ENCODE results near the gene ARHGAP6. TPM values are rescaled to one million over a fixed set of nuclear protein-coding genes. Genes with fewer than 3 reads are reported as not detected.
A peak's percentile ranks its signal among the peaks of the same experiment; 100 is the strongest.

Gene ARHGAP6
- total and polyA plus RNA-seq, 9 of the 15 experiments (the other 6 are each of a cell fraction or from before 2014, with no cell fraction given) = 12.5 to 63.6 (median 41.8) TPM

DNA sequence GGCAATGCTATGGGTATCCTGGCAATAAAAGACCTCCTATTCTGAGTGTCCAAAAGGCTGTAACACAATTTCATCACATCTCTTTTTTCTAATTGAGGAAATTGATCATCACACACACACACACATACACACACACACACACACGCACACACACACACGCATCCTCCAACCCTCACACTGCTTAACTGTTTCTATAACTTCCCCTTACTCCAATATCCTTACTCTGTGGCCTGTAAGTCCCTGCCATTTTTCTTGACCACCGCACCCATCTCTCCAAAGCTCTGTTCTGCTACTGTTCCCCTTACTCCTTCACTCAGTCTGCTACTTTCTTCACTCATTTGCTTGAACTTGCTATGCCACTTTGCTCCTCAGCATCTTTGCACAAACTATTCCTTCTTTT is 256.9 kb downstream of the ARHGAP6 start:
- POLR2A ChIA-PET = no interaction called here
- no peak for FAIRE-seq
- peak overlapping the region; percentile 87 for H3K27ac ChIP-seq (ENCODE audit: extremely low read depth, low read depth, low read length)
- TF ChIP-seq, protein P1, sequence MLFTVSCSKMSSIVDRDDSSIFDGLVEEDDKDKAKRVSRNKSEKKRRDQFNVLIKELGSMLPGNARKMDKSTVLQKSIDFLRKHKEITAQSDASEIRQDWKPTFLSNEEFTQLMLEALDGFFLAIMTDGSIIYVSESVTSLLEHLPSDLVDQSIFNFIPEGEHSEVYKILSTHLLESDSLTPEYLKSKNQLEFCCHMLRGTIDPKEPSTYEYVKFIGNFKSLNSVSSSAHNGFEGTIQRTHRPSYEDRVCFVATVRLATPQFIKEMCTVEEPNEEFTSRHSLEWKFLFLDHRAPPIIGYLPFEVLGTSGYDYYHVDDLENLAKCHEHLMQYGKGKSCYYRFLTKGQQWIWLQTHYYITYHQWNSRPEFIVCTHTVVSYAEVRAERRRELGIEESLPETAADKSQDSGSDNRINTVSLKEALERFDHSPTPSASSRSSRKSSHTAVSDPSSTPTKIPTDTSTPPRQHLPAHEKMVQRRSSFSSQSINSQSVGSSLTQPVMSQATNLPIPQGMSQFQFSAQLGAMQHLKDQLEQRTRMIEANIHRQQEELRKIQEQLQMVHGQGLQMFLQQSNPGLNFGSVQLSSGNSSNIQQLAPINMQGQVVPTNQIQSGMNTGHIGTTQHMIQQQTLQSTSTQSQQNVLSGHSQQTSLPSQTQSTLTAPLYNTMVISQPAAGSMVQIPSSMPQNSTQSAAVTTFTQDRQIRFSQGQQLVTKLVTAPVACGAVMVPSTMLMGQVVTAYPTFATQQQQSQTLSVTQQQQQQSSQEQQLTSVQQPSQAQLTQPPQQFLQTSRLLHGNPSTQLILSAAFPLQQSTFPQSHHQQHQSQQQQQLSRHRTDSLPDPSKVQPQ (CRISPR knock-in tag; IDR thresholded peaks at IDR 0.05; ENCODE audit: borderline replicate concordance) = no peak
- no peak for TF ChIP-seq ZNF282 (CRISPR knock-in tag; IDR thresholded peaks at IDR 0.05)
- TF ChIP-seq, protein P2, sequence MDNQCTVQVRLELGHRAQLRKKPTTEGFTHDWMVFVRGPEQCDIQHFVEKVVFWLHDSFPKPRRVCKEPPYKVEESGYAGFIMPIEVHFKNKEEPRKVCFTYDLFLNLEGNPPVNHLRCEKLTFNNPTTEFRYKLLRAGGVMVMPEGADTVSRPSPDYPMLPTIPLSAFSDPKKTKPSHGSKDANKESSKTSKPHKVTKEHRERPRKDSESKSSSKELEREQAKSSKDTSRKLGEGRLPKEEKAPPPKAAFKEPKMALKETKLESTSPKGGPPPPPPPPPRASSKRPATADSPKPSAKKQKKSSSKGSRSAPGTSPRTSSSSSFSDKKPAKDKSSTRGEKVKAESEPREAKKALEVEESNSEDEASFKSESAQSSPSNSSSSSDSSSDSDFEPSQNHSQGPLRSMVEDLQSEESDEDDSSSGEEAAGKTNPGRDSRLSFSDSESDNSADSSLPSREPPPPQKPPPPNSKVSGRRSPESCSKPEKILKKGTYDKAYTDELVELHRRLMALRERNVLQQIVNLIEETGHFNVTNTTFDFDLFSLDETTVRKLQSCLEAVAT (IDR thresholded peaks at IDR 0.05) = peak; percentile 48 to 60; a peak in 2 of 4 replicates
- TF ChIP-seq FOXA3 (CRISPR knock-in tag; conservative IDR thresholded peaks at IDR 0.05 in 1 of 2, IDR thresholded peaks at IDR 0.05 in 1 of 2) = no peak
- no peak for TF ChIP-seq TEAD2 (tag; IDR thresholded peaks at IDR 0.05)
- no peak for TF ChIP-seq BCL6 (CRISPR knock-in tag; IDR thresholded peaks at IDR 0.05)
- peak; percentile 47; the same call in 1 of the 2 replicates for TF ChIP-seq ZNF197 (CRISPR knock-in tag; IDR thresholded peaks at IDR 0.05; ENCODE audit: low read depth)
- TF ChIP-seq SMARCE1 (IDR thresholded peaks at IDR 0.05) = 0 out of 2 replicates have a peak, but pooled peaks have one; percentile 11
- no peak for TF ChIP-seq MCM5 (IDR thresholded peaks at IDR 0.05; ENCODE audit: low read depth)
- peak; percentile 76; the same call in 1 of the 2 replicates for TF ChIP-seq HLTF (IDR thresholded peaks at IDR 0.05)
- peak; percentile 36 for TF ChIP-seq BRD9 (IDR thresholded peaks at IDR 0.05; ENCODE audit: low read depth, partially characterized antibody)
- no peak for TF ChIP-seq KAT7 (CRISPR knock-in tag; IDR thresholded peaks at IDR 0.05; ENCODE audit: borderline replicate concordance)
- no peak for TF ChIP-seq SREBF1 (IDR thresholded peaks at IDR 0.05; ENCODE audit: borderline replicate concordance, low read depth, low read length)
- TF ChIP-seq SMARCA5 (IDR thresholded peaks at IDR 0.05) = no peak
- no peak for TF ChIP-seq MCM2 (IDR thresholded peaks at IDR 0.05; ENCODE audit: low read depth)
- no peak for TF ChIP-seq CBX5 (IDR thresholded peaks at IDR 0.05; ENCODE audit: borderline replicate concordance, low read depth)
- no peak for TF ChIP-seq ARNT (IDR thresholded peaks at IDR 0.05)
- no peak for TF ChIP-seq ZNF133 (CRISPR knock-in tag; IDR thresholded peaks at IDR 0.05)
- no peak for TF ChIP-seq ETV1 (tag; conservative IDR thresholded peaks at IDR 0.05; ENCODE audit: low read depth)
- TF ChIP-seq ZNF274 (IDR thresholded peaks at IDR 0.05; ENCODE audit: borderline replicate concordance, low read depth, low read length) = no peak
- TF ChIP-seq, protein P3, sequence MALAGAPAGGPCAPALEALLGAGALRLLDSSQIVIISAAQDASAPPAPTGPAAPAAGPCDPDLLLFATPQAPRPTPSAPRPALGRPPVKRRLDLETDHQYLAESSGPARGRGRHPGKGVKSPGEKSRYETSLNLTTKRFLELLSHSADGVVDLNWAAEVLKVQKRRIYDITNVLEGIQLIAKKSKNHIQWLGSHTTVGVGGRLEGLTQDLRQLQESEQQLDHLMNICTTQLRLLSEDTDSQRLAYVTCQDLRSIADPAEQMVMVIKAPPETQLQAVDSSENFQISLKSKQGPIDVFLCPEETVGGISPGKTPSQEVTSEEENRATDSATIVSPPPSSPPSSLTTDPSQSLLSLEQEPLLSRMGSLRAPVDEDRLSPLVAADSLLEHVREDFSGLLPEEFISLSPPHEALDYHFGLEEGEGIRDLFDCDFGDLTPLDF (CRISPR knock-in tag; IDR thresholded peaks at IDR 0.05) = no peak

More for the DNA sequence above, 256.9 kb downstream of the ARHGAP6 start:
- in situ Hi-C loops (cut with MboI) = no loop called here
- CTCF ChIA-PET (ENCODE audit: low intra/inter-chr PET ratio) = no interaction called here
- H3K4me2 ChIP-seq (ENCODE audit: insufficient read depth, low read length) = peak overlapping the region; percentile 67
- H3K79me2 ChIP-seq (ENCODE audit: control insufficient read depth, insufficient read depth, low read length) = peaks cover 99% of the 10 kb centered on the region
- WGBS (ENCODE audit: insufficient coverage, low coverage, missing lambda C conversion rate) = 56% methylated on average over 2 of the region's 3 CpGs
- H3K36me3 ChIP-seq (ENCODE audit: control insufficient read depth, insufficient read depth, low read length) = peaks cover 13% of the 10 kb centered on the region
- H3K9ac ChIP-seq (ENCODE audit: insufficient read depth in 1 of 2, low read depth in 2 of 2, low read length in 2 of 2) = peak overlapping the region; percentile 5 to 59; a peak in 3 of 4 replicates
- BruUV-seq (replicated peaks) = no TSS peak
- H3K9me3 ChIP-seq (replicated peaks; ENCODE audit: control insufficient read depth, insufficient read depth, low read depth, low read length) = no peaks in the 10 kb centered on the region
- H3K4me1 ChIP-seq (replicated peaks in 1 of 2; ENCODE audit: control insufficient read depth in 2 of 2, insufficient read depth in 2 of 2, low read length in 2 of 2) = peaks cover 19 to 87% of the 10 kb centered on the region in 2 experiments
- H3K27me3 ChIP-seq (ENCODE audit: control insufficient read depth in 2 of 2, insufficient read depth in 2 of 2, low read length in 2 of 2) = no peaks in the 10 kb centered on the region
- DNase-seq (ENCODE audit: extremely low read depth in 1 of 4, low spot score in 3 of 4) (no peak), ATAC-seq (no peak)
- H3K4me3 ChIP-seq = no peak overlapping the region
- H2AFZ ChIP-seq (ENCODE audit: low read depth, low read length) = peak overlapping the region; percentile 16; the same call in 1 of the 2 replicates
- intact Hi-C loops (cut with micrococcal nuclease) = loop anchor here (2.0 kb wide), 1 partner anchor 14 kb away; no protein-coding TSS in a partner anchor
- H4K20me1 ChIP-seq (replicated peaks; ENCODE audit: control insufficient read depth, insufficient read depth, low read length) = no peaks in the 10 kb centered on the region
- no peaks in the 10 kb centered on the region for H3K9me1 ChIP-seq (ENCODE audit: control insufficient read depth, insufficient read depth, low read length)
